K562 (cell line): Measurements from ENCODE around the gene ATP9B. TPM values are rescaled to one million over a fixed set of nuclear protein-coding genes. Genes with fewer than 3 reads are reported as not detected.
A peak's percentile ranks its signal among the peaks of the same experiment; 100 is the strongest.

Experiments
- ATAC-seq: fragments of 200-7000 bp; cut with Tn5 transposase; 3 replicates; pipeline ENCODE4 v1.9.1; 2020; ENCODE audit warnings: moderate library complexity
- BruUV-seq: library from RNA; stranded (reverse); fragments of 400-500 nt; replicated peaks from 2 replicates; lab custom pipeline; 2021; lab: Mats Ljungman, UMichigan
- CTCF ChIA-PET: fragments of 300-600 bp; formaldehyde crosslinking; extraction: SDS; loops from one replicate; lab custom pipeline; 2021; ENCODE audit warnings: low intra/inter-chr PET ratio; lab: Yijun Ruan, JAX
- POLR2A ChIA-PET: fragments of 300-600, 350-650 bp; sonication (Branson Sonifier 250); formaldehyde crosslinking; extraction: SDS; loops from one replicate; lab custom pipeline; 2021; ENCODE audit warnings: antibody characterized with exemption, inconsistent platforms; lab: Yijun Ruan, JAX
- DNase-seq, 4 experiments: peaks; one replicate each; pipeline versions ENCODE4 v3.0.0 to v3.0.0-alpha.2; 2011 to 2018; ENCODE audit warnings: low spot score in 3 of 4, mixed read lengths in 3 of 4; ENCODE audit errors: extremely low read depth in 1 of 4
- FAIRE-seq: peaks from 2 replicates; lab custom pipeline; 2011; peaks lifted over from hg19 to GRCh38; lab: Jason Lieb, UNC
- H2AFZ ChIP-seq: 2 replicates; pipeline ENCODE4 v1.6.0; 2011; ENCODE audit warnings: low read depth, low read length, control low read depth, inconsistent platforms
- H3K27ac ChIP-seq: fragments of 200-600 bp; 3 replicates; pipeline ENCODE4 v1.8.0; 2011; ENCODE audit warnings: low read depth, mild to moderate bottlenecking, control low read depth, inconsistent platforms, low read length, moderate library complexity, mixed read lengths; ENCODE audit errors: extremely low read depth
- H3K27me3 ChIP-seq, 2 experiments: fragments of 300-600 bp in 1 of 2; 2 replicates in 1 of 2; 3 replicates in 1 of 2; pipeline versions ENCODE4 v1.6.0 to v1.8.0; 2011; ENCODE audit warnings: inconsistent platforms in 2 of 2, low read length in 2 of 2, mild to moderate bottlenecking in 1 of 2, mixed read lengths in 1 of 2, moderate library complexity in 1 of 2; ENCODE audit not compliant: control insufficient read depth in 2 of 2, insufficient read depth in 2 of 2
- H3K36me3 ChIP-seq: fragments of 300-600 bp; 3 replicates; pipeline ENCODE4 v1.8.0; 2011; ENCODE audit warnings: mild to moderate bottlenecking, low read length, inconsistent platforms; ENCODE audit not compliant: control insufficient read depth, insufficient read depth
- H3K4me1 ChIP-seq, 2 experiments: fragments of 200-600 bp in 1 of 2; replicated peaks in 1 of 2; 2 replicates in 1 of 2; 3 replicates in 1 of 2; pipeline versions ENCODE4 v1.5.1 to v1.8.0; 2011; ENCODE audit warnings: inconsistent platforms in 2 of 2, low read length in 2 of 2, mild to moderate bottlenecking in 1 of 2, mixed read lengths in 1 of 2, moderate library complexity in 1 of 2; ENCODE audit not compliant: control insufficient read depth in 2 of 2, insufficient read depth in 2 of 2
- H3K4me2 ChIP-seq: 2 replicates; pipeline ENCODE4 v1.6.1; 2011; ENCODE audit warnings: low read length, control low read depth, inconsistent platforms, mixed read lengths; ENCODE audit not compliant: insufficient read depth
- H3K4me3 ChIP-seq: fragments of 200-600 bp; sonication (generic), shearing (Covaris generic); 2 replicates; pipeline ENCODE4 v1.5.1; 2016; ENCODE audit warnings: control low read depth, inconsistent platforms
- H3K79me2 ChIP-seq: fragments of 200-600 bp; 3 replicates; pipeline ENCODE4 v1.8.0; 2011; ENCODE audit warnings: low read length, inconsistent platforms; ENCODE audit not compliant: control insufficient read depth, insufficient read depth
- H3K9ac ChIP-seq, 2 experiments: 2 replicates each; pipeline versions ENCODE4 v1.6.0 to v1.6.1; 2011; ENCODE audit warnings: low read depth in 2 of 2, low read length in 2 of 2, control low read depth in 1 of 2, inconsistent platforms in 1 of 2, mild to moderate bottlenecking in 1 of 2, mixed read lengths in 1 of 2; ENCODE audit not compliant: insufficient read depth in 1 of 2
- H3K9me1 ChIP-seq: one replicate; pipeline ENCODE4 v1.6.0; 2011; ENCODE audit warnings: inconsistent platforms, mild to moderate bottlenecking, low read length, moderate library complexity; ENCODE audit not compliant: control insufficient read depth, insufficient read depth
- H3K9me3 ChIP-seq: replicated peaks from 2 replicates; pipeline ENCODE4 v1.5.1; 2011; ENCODE audit warnings: low read depth, low read length, inconsistent platforms; ENCODE audit not compliant: control insufficient read depth, insufficient read depth
- H4K20me1 ChIP-seq: replicated peaks from 2 replicates; pipeline ENCODE4 v1.6.1; 2011; ENCODE audit warnings: low read length, inconsistent platforms, mixed read lengths; ENCODE audit not compliant: control insufficient read depth, insufficient read depth
- ATF7 ChIP-seq: fragments of 450-650 bp; IDR thresholded peaks from 2 replicates; pipeline ENCODE4 v1.7.1; 2014; ENCODE audit warnings: mild to moderate bottlenecking, moderate library complexity
- CREM ChIP-seq: IDR thresholded peaks from 2 replicates; pipeline ENCODE4 v1.6.1; 2014; ENCODE audit warnings: antibody characterized with exemption, low read depth
- CXXC5 ChIP-seq: fragments of 250-450 bp; sonication (Bioruptor Pico); IDR thresholded peaks from 2 replicates; pipeline ENCODE4 v1.8.0; 2022; ENCODE audit warnings: inconsistent platforms, mild to moderate bottlenecking, moderate library complexity
- ETV5 ChIP-seq: sonication (generic); formaldehyde crosslinking; IDR thresholded peaks from 2 replicates; pipeline ENCODE4 v1.4.0; 2020; ENCODE audit warnings: low read depth, mild to moderate bottlenecking, missing genetic modification reagents
- GATAD2B ChIP-seq: fragments of 450-650 bp; IDR thresholded peaks from 2 replicates; pipeline ENCODE4 v1.6.1; 2017; ENCODE audit warnings: mild to moderate bottlenecking, borderline replicate concordance
- MAZ ChIP-seq, 2 experiments: fragments of 450-650 bp in 1 of 2; sonication (generic) in 1 of 2; formaldehyde crosslinking; IDR thresholded peaks in 1 of 2; conservative IDR thresholded peaks in 1 of 2; 2 replicates each; pipeline versions ENCODE4 v1.4.0 to v1.5.0; 2020; ENCODE audit warnings: mild to moderate bottlenecking in 1 of 2, missing genetic modification reagents in 1 of 2
- NONO ChIP-seq, 2 experiments: fragments of 200-400 bp in 1 of 2; fragments of 450-650 bp in 1 of 2; formaldehyde crosslinking in 1 of 2; IDR thresholded peaks; 2 replicates each; pipeline ENCODE4 v1.6.1; 2017; ENCODE audit warnings: low read depth in 2 of 2, mild to moderate bottlenecking in 2 of 2, moderate library complexity in 2 of 2, low read length in 1 of 2
- NR3C1 ChIP-seq: sonication (generic); formaldehyde crosslinking; IDR thresholded peaks from 2 replicates; pipeline ENCODE4 v1.8.1; 2022; ENCODE audit warnings: missing genetic modification reagents
- PHF8 ChIP-seq: fragments of 200-600 bp; sonication (generic); IDR thresholded peaks from 2 replicates; pipeline ENCODE4 v1.6.1; 2012; ENCODE audit warnings: mixed run types, mild to moderate bottlenecking, inconsistent platforms, low read length, moderate library complexity, borderline replicate concordance
- POLR2G ChIP-seq: fragments of 200-400 bp; formaldehyde crosslinking; IDR thresholded peaks from 2 replicates; pipeline ENCODE4 v1.6.1; 2017; ENCODE audit warnings: low read depth, mild to moderate bottlenecking, antibody characterized with exemption, low read length, moderate library complexity
- RBFOX2 ChIP-seq: fragments of 200-400 bp; formaldehyde crosslinking; IDR thresholded peaks from 2 replicates; pipeline ENCODE4 v1.6.1; 2017; ENCODE audit warnings: low read depth, mild to moderate bottlenecking, low read length, moderate library complexity
- SIN3A ChIP-seq, 2 experiments: fragments of 150-350 bp in 1 of 2; IDR thresholded peaks; 2 replicates each; pipeline ENCODE4 v1.6.1; 2011 to 2016; ENCODE audit warnings: borderline replicate concordance in 2 of 2, low read depth in 2 of 2, low read length in 2 of 2, mild to moderate bottlenecking in 2 of 2, moderate library complexity in 2 of 2; ENCODE audit not compliant: control insufficient read depth in 1 of 2
- SMAD4 ChIP-seq: fragments of 250-450 bp; sonication (Bioruptor Pico); conservative IDR thresholded peaks from 2 replicates; pipeline ENCODE4 v1.8.0; 2021; ENCODE audit warnings: inconsistent platforms, mild to moderate bottlenecking, moderate library complexity
- TBP ChIP-seq: optimal IDR thresholded peaks from 2 replicates; pipeline ENCODE3; 2011; ENCODE audit warnings: low read depth, low read length, improper control_type of control experiment
- ZBTB7A ChIP-seq: IDR thresholded peaks from 2 replicates; pipeline ENCODE4 v1.6.1; 2011; ENCODE audit warnings: low read depth, mild to moderate bottlenecking, low read length, moderate library complexity, borderline replicate concordance; ENCODE audit not compliant: control insufficient read depth
- ZNF224 ChIP-seq: sonication (generic); formaldehyde crosslinking; IDR thresholded peaks from 2 replicates; pipeline ENCODE4 v1.8.0; 2022; ENCODE audit warnings: mild to moderate bottlenecking, missing genetic modification reagents
- WGBS: fragments of 100-300 bp; shearing (Covaris generic); methylation state at CpG from one replicate; pipeline ENCODE4 v1.1.6; 2016; ENCODE audit warnings: low coverage, mixed read lengths; ENCODE audit not compliant: insufficient coverage; ENCODE audit errors: missing lambda C conversion rate; 5-methylcytosine and 5-hydroxymethylcytosine counted together
- in situ Hi-C: fragments of 300-500 bp; cut with MboI; formaldehyde crosslinking; loops from 4 replicates; pipeline ENCODE4 v1.15.0; 2018; ENCODE audit warnings: inconsistent platforms, mixed read lengths
- intact Hi-C: fragments of 100-400 bp; cut with micrococcal nuclease; formaldehyde crosslinking; loops from 2 replicates; pipeline ENCODE4 v1.14.2; 2022
- polyA plus RNA-seq, 8 experiments: library from polyadenylated mRNA; depleted of rRNA in 4 of 8; stranded (reverse) in 5 of 8; unstranded in 3 of 8; fragments of >200 nt; fragmentation: Nextera tagmentation in 2 of 8; fragmentation: Illumina TruSeq in 1 of 8; extraction: Ambion mirVana in 2 of 8; extraction: Trizol in 1 of 8; gene quantifications; 2 replicates each; pipeline versions ENCODE4 v1.2.1 to v1.2.3, GENCODE V29; 2011 to 2014; ENCODE audit warnings: inconsistent platforms in 1 of 8, missing spikeins in 1 of 8
- total RNA-seq, 7 experiments: library from RNA; depleted of rRNA in 6 of 7; stranded (reverse); fragments of >200 nt in 6 of 7; fragmentation: Illumina TruSeq in 2 of 7; extraction: Trizol in 2 of 7; gene quantifications; 2 replicates each; pipeline versions ENCODE4 v1.2.1 to v1.2.3, GENCODE V29; 2011 to 2021; ENCODE audit warnings: low replicate concordance in 1 of 7
- TF ChIP-seq, protein P1 (sequence below), 2 experiments: IDR thresholded peaks; 2 replicates each; pipeline ENCODE4 v1.6.1; 2011; ENCODE audit warnings: borderline replicate concordance in 1 of 2, control low read depth in 1 of 2, low read depth in 1 of 2, low read length in 1 of 2, mild to moderate bottlenecking in 1 of 2, mixed read lengths in 1 of 2, moderate library complexity in 1 of 2; ENCODE audit not compliant: insufficient read depth in 1 of 2, insufficient read length in 1 of 2, poor library complexity in 1 of 2, severe bottlenecking in 1 of 2; ENCODE audit errors: extremely low read depth in 1 of 2
- TF ChIP-seq, protein P2 (sequence below): fragments of 200-800 bp; sonication (Bioruptor generic); IDR thresholded peaks from 2 replicates; pipeline ENCODE4 v1.6.1; 2017; ENCODE audit warnings: missing genetic modification characterization, missing compliant biosample characterization

The ATP9B gene
- total and polyA plus RNA-seq, 9 of the 15 experiments (the other 6 are each of a cell fraction or from before 2014, with no cell fraction given), result 0.66 to 13.2 (median 7.9) TPM

GRCh38 chr18:79395761-79396404 lies 326.7 kb downstream of the ATP9B start, which contains the start of gene NFATC1:
NFATC1 (plus strand) TSS chr18:79395930; CDS start chr18:79396225, 295 bp downstream.
- CTCF ChIA-PET, result no interaction called here
- Histone ChIP-seq H3K9me3 (no peaks in the 10 kb centered on the region), H3K36me3 (no peaks in the 10 kb centered on the region), H3K4me1 (peaks cover 0 to 61% of the 10 kb centered on the region in 2 experiments; a peak in 2 of 5 replicates), H3K79me2 (no peaks in the 10 kb centered on the region; the same call in 2 of the 3 replicates), H2AFZ (peak within 1 kb of the TSS; percentile 82), H3K27ac (peak within 1 kb of the TSS; percentile 55; the same call in 1 of the 3 replicates), H3K9ac (peak within 1 kb of the TSS; percentile 53 to 87), H3K9me1 (no peaks in the 10 kb centered on the region), H3K4me3 (peak within 1 kb of the TSS; percentile 50), H4K20me1 (no peaks in the 10 kb centered on the region), H3K27me3 (no peaks in the 10 kb centered on the region), H3K4me2 (peak within 1 kb of the TSS; percentile 62)
- ATAC-seq (peak; percentile 45), FAIRE-seq (no peak), DNase-seq (peak; percentile 72 to 79 (median 77))
- POLR2A ChIA-PET, result interaction anchor here (0.6 to 1.2 kb wide), 2 partner anchors 10 to 43 kb away, joined by 3 to 4 read pairs; no protein-coding TSS in a partner anchor
- intact Hi-C loops (loop anchor here (5.0 kb wide), 2 partner anchors 111 to 131 kb away; no protein-coding TSS in a partner anchor), in situ Hi-C loops (no loop called here)
- 0% methylated on average over 7 of the region's 91 CpGs for WGBS
- BruUV-seq, result no TSS peak
- TF ChIP-seq CXXC5 (CRISPR knock-in tag) (0 out of 2 replicates have a peak, but pooled peaks have one; percentile 32), CREM (peak; percentile 51), TBP (peak; percentile 70), SMAD4 (0 out of 2 replicates have a peak, but pooled peaks have one; percentile 20), GATAD2B (0 out of 2 replicates have a peak, but pooled peaks have one; percentile 52), NR3C1 (no peak), ATF7 (peak; percentile 8; the same call in 1 of the 2 replicates), NONO (IDR thresholded peaks at IDR 0.05; ENCODE audit: low read depth in 2 of 2, low read length in 1 of 2) (0 out of 4 replicates have a peak, but pooled peaks of 1 of the 2 experiments have one; percentile 35), POLR2G (peak; percentile 84), ZBTB7A (peak; percentile 67; the same call in 1 of the 2 replicates), SIN3A (IDR thresholded peaks at IDR 0.05; ENCODE audit: borderline replicate concordance in 2 of 2, control insufficient read depth in 1 of 2, low read depth in 2 of 2, low read length in 2 of 2) (peak in 1 of 2 experiments; percentile 39; a peak in 1 of 4 replicates), RBFOX2 (peak; percentile 70), PHF8 (peak; percentile 36; the same call in 1 of the 2 replicates), ETV5 (CRISPR knock-in tag) (no peak), MAZ (CRISPR knock-in tag; conservative IDR thresholded peaks at IDR 0.05 in 1 of 2, IDR thresholded peaks at IDR 0.05 in 1 of 2) (peak; percentile 14 to 32; a peak in 1 of 4 replicates), ZNF224 (CRISPR knock-in tag) (no peak)
- TF ChIP-seq, protein P1, sequence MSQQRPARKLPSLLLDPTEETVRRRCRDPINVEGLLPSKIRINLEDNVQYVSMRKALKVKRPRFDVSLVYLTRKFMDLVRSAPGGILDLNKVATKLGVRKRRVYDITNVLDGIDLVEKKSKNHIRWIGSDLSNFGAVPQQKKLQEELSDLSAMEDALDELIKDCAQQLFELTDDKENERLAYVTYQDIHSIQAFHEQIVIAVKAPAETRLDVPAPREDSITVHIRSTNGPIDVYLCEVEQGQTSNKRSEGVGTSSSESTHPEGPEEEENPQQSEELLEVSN (IDR thresholded peaks at IDR 0.05; ENCODE audit: borderline replicate concordance in 1 of 2, extremely low read depth in 1 of 2, insufficient read depth in 1 of 2, insufficient read length in 1 of 2, low read depth in 1 of 2, low read length in 1 of 2, poor library complexity in 1 of 2, severe bottlenecking in 1 of 2), result peak; percentile 11 to 46
- TF ChIP-seq, protein P2, sequence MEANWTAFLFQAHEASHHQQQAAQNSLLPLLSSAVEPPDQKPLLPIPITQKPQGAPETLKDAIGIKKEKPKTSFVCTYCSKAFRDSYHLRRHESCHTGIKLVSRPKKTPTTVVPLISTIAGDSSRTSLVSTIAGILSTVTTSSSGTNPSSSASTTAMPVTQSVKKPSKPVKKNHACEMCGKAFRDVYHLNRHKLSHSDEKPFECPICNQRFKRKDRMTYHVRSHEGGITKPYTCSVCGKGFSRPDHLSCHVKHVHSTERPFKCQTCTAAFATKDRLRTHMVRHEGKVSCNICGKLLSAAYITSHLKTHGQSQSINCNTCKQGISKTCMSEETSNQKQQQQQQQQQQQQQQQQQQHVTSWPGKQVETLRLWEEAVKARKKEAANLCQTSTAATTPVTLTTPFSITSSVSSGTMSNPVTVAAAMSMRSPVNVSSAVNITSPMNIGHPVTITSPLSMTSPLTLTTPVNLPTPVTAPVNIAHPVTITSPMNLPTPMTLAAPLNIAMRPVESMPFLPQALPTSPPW, result peak; percentile 87
